Transverse colon (tissue), 4 donors: ENCODE measurements around the gene IFT172.

ENCODE experiments used
- EP300 ChIP-seq: sonication (generic); formaldehyde crosslinking; IDR thresholded peaks from one replicate; pipeline ENCODE4 v1.6.1; 2017; ENCODE audit warnings: antibody characterized with exemption, low read depth
- POLR2A ChIP-seq: fragments of 450-650 bp; IDR thresholded peaks from one replicate; pipeline ENCODE4 v1.6.1; 2016; ENCODE audit warnings: antibody characterized with exemption, mild to moderate bottlenecking, moderate library complexity
- POLR2AphosphoS5 ChIP-seq, 3 donors: sonication (generic); formaldehyde crosslinking; IDR thresholded peaks; one replicate each; pipeline ENCODE4 v1.6.1; 2016; ENCODE audit warnings: antibody characterized with exemption in 3 of 3
- TF ChIP-seq, protein P1 (sequence below), 5 experiments: fragments of 200-600 bp in 3 of 5; fragments of 450-650 bp in 2 of 5; sonication (generic) in 3 of 5; IDR thresholded peaks; 1 replicate in 2 of 5; 2 replicates in 3 of 5; pipeline ENCODE4 v1.5.1; 2016 to 2017; ENCODE audit warnings: antibody characterized with exemption in 5 of 5, inconsistent platforms in 3 of 5, mild to moderate bottlenecking in 2 of 5, moderate library complexity in 1 of 5

DNA sequence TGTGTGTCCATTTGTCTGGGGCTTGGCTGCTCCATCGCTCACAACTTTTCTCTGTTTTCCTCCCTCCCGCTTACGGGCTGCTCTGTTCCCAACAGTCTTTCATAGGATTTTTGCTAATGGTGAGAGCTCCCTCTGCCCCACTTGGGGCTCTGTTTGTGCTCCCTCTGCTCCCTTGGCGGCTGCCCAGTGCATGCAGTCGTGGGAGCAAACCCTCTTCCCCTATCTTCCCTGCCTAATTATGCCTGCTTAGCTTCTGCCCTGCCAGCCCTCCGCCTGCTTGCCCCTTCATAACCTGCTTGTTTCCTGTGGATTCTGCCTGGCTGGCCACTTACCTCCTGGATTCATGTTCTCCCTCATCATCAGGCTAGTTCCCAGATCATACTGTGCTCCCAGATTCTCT, 53.9 kb downstream of the IFT172 start:
- TF ChIP-seq, protein P1, sequence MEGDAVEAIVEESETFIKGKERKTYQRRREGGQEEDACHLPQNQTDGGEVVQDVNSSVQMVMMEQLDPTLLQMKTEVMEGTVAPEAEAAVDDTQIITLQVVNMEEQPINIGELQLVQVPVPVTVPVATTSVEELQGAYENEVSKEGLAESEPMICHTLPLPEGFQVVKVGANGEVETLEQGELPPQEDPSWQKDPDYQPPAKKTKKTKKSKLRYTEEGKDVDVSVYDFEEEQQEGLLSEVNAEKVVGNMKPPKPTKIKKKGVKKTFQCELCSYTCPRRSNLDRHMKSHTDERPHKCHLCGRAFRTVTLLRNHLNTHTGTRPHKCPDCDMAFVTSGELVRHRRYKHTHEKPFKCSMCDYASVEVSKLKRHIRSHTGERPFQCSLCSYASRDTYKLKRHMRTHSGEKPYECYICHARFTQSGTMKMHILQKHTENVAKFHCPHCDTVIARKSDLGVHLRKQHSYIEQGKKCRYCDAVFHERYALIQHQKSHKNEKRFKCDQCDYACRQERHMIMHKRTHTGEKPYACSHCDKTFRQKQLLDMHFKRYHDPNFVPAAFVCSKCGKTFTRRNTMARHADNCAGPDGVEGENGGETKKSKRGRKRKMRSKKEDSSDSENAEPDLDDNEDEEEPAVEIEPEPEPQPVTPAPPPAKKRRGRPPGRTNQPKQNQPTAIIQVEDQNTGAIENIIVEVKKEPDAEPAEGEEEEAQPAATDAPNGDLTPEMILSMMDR (IDR thresholded peaks at IDR 0.05) = no peak
- no peak for TF ChIP-seq POLR2AphosphoS5 (IDR thresholded peaks at IDR 0.05)
- TF ChIP-seq EP300 = no peak
- TF ChIP-seq POLR2A = no peak
